ENCODE data around the gene MBNL1.

Gene MBNL1

DNA sequence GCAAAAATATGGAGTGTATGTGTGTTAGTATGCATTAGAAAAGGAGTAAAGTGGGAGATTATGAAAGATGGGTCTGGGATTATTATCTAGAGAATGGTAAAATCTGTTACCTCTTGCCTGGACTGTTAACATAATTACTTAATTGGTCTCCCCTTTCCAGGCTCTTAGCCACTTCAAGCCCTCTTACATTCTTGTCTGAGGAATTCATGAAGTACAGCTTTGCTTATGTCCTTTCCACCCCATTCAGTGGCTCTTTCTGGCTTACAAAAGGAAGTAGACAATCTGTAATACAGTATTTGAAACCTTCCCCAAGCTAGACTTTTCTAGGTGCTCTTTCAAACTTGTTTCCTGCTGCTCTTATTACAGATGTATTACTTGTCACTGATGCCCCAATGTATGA is 129.8 kb downstream of the MBNL1 start:
- Mint-ChIP-seq H3K4me1 (peaks cover 13% of the 10 kb centered on the region), H3K36me3 (ENCODE audit: low read depth) (no peaks in the 10 kb centered on the region), H3K27me3 (ENCODE audit: low read depth, poor library complexity) (no peaks in the 10 kb centered on the region), H3K27ac (no peak overlapping the region), H3K9me3 (no peaks in the 10 kb centered on the region), H3K4me3 (no peak overlapping the region)
- TF ChIP-seq, protein P1, sequence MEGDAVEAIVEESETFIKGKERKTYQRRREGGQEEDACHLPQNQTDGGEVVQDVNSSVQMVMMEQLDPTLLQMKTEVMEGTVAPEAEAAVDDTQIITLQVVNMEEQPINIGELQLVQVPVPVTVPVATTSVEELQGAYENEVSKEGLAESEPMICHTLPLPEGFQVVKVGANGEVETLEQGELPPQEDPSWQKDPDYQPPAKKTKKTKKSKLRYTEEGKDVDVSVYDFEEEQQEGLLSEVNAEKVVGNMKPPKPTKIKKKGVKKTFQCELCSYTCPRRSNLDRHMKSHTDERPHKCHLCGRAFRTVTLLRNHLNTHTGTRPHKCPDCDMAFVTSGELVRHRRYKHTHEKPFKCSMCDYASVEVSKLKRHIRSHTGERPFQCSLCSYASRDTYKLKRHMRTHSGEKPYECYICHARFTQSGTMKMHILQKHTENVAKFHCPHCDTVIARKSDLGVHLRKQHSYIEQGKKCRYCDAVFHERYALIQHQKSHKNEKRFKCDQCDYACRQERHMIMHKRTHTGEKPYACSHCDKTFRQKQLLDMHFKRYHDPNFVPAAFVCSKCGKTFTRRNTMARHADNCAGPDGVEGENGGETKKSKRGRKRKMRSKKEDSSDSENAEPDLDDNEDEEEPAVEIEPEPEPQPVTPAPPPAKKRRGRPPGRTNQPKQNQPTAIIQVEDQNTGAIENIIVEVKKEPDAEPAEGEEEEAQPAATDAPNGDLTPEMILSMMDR (IDR thresholded peaks at IDR 0.05), result no peak
- DNase-seq, result no peak

DNA sequence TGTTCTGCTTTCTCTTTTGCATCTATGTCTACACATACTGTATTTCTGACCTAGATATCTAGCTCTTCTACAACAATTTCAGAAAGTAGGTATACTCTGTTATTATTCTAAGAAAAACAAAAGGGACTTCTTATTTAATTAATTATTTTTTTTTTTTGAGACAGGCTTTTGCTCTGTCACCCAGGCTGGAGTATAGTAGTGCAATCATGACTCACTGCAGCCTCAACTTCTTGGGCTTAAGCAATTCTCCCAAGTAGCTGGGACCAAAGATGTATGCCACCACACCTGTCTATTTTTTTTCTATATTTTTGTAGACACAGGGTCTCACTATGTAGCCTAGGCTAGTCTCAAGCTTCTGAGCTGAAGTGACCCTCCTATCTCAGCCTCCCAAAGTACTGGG is 130.6 kb downstream of the MBNL1 start:
- Mint-ChIP-seq H3K27ac (no peak overlapping the region), H3K4me3 (no peak overlapping the region), H3K27me3 (ENCODE audit: low read depth, poor library complexity) (no peaks in the 10 kb centered on the region), H3K4me1 (peaks cover 22% of the 10 kb centered on the region), H3K36me3 (ENCODE audit: low read depth) (no peaks in the 10 kb centered on the region), H3K9me3 (no peaks in the 10 kb centered on the region)
- no peak for DNase-seq
- TF ChIP-seq, protein P1 (IDR thresholded peaks at IDR 0.05), result no peak

DNA sequence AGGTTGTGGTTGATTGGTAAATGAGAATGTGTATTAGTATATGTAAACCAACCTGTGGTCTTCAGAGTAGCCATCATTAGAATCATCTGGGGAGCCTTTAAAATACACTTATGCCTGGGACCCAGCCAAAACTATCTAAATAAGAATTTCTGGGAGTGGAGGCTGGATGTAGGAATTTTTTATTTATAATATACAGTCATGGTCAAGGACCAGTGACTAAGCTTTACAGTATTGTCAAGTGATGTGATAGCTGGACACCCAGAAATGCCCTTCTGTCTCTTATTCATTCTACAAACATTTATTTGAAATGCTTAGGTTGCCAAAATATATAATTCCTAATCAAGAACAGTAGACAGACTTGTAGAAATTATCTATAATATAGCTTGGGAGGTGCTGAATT is 132.2 kb downstream of the MBNL1 start:
- no peaks in the 10 kb centered on the region for H3K27me3 Mint-ChIP-seq (ENCODE audit: low read depth, poor library complexity)
- H3K36me3 Mint-ChIP-seq (ENCODE audit: low read depth), result no peaks in the 10 kb centered on the region
- no peaks in the 10 kb centered on the region for H3K9me3 Mint-ChIP-seq
- H3K27ac Mint-ChIP-seq, result no peak overlapping the region
- no peak overlapping the region for H3K4me3 Mint-ChIP-seq
- TF ChIP-seq, protein P1 (IDR thresholded peaks at IDR 0.05), result no peak
- DNase-seq, result no peak
- H3K4me1 Mint-ChIP-seq, result peaks cover 23% of the 10 kb centered on the region

DNA sequence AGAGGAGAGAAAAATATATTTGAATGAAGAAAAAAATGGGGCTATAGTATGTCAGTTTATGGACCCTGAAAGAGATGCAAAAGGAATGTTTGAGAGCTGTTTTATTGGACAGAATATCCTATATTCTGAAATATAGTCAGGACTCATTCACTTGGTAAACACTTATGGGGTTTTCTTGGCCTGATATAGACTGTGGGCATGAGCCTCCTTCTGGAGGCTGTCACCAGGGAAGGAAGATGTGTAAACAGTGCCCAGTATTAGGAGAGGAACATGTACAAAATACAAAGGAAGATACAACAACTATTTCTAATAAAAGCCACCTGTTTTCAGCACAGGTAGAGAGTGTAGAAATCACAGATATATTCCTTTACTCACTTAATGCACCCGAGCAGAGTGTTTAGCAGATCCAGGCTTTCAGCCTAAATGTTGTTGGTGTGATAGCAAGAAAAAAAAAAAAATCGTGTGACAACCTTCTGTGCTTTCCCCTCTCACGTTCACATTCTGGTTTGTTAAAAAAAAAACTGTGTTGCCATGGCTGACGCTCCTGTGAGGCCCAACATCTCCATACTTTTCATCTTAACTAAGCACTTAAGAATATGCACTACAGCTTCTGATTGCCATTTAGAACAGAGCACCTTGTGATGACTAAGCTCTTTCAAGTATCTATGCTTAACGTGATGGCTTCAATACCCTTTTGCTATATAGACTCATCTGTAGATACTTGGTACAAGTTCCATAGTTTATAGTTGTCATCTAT is 134.1 kb downstream of the MBNL1 start:
- peak overlapping the region; percentile 53 for H3K27ac Mint-ChIP-seq
- DNase-seq, result no peak

DNA sequence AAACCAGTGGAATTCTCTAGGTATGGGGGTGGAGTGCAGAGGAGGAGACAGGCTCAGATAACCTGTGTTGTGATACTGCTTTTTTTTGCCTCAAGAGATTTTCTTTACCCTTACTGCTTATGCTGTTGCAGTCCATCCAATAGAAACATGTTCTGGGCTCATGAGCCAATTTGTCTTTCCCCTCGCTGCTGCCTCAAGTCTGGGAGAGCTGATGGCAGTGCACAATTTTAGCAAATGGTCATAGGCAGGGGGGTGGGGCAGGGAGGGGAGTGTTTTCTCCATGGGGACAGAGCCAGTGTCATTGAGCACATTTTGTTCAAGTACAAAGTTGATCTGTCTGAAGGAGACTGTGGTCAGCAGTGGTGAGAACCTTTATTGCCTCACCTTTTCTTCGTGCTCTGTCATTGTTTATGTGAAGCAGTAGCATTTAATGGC is 134.9 kb downstream of the MBNL1 start:
- Mint-ChIP-seq H3K9me3 (no peaks in the 10 kb centered on the region), H3K4me1 (peaks cover 32% of the 10 kb centered on the region), H3K27me3 (ENCODE audit: low read depth, poor library complexity) (peaks cover 4% of the 10 kb centered on the region), H3K27ac (peak overlapping the region; percentile 13), H3K4me3 (no peak overlapping the region), H3K36me3 (ENCODE audit: low read depth) (no peaks in the 10 kb centered on the region)
- TF ChIP-seq, protein P1 (IDR thresholded peaks at IDR 0.05), result no peak
- DNase-seq, result peak; percentile 2

More for the DNA sequence above, 134.1 kb downstream of the MBNL1 start:
- peaks cover 4% of the 10 kb centered on the region for H3K27me3 Mint-ChIP-seq (ENCODE audit: low read depth, poor library complexity)
- TF ChIP-seq, protein P1 (IDR thresholded peaks at IDR 0.05), result no peak
- no peak overlapping the region for H3K4me3 Mint-ChIP-seq
- H3K9me3 Mint-ChIP-seq, result no peaks in the 10 kb centered on the region
- peaks cover 32% of the 10 kb centered on the region for H3K4me1 Mint-ChIP-seq
- H3K36me3 Mint-ChIP-seq (ENCODE audit: low read depth), result no peaks in the 10 kb centered on the region

DNA sequence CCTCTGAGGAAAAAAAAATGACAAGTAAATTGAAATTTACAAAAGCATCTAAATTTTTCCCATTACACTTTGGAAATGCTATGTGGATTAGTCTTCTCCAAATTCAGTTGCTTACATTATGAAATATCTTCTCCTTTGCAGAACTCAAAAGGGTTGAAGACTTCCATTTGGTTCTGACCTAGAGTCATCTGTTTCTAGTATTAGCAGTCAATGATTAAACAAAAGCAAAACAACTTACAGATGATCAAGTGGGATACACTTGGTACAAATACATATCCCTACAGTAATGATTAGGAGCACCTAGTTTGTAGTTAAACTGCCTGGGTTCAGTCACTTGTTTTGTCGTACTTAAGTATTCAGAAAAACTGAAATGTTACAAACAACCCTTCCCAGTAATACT is 136.2 kb downstream of the MBNL1 start:
- H3K4me3 Mint-ChIP-seq, result no peak overlapping the region
- no peaks in the 10 kb centered on the region for H3K36me3 Mint-ChIP-seq (ENCODE audit: low read depth)
- no peak for DNase-seq
- no peaks in the 10 kb centered on the region for H3K9me3 Mint-ChIP-seq
- TF ChIP-seq, protein P1 (IDR thresholded peaks at IDR 0.05), result no peak
- peaks cover 4% of the 10 kb centered on the region for H3K27me3 Mint-ChIP-seq (ENCODE audit: low read depth, poor library complexity)
- H3K27ac Mint-ChIP-seq, result no peak overlapping the region
- H3K4me1 Mint-ChIP-seq, result peaks cover 32% of the 10 kb centered on the region

Measured in nephron progenitor cell (in vitro differentiated cells).